K562 (cell line): ENCODE measurements around the gene CRB2. TPM values are rescaled to one million over a fixed set of nuclear protein-coding genes. Genes with fewer than 3 reads are reported as not detected.
A peak's percentile ranks its signal among the peaks of the same experiment; 100 is the strongest.

Experiments
- ATAC-seq: fragments of 200-7000 bp; cut with Tn5 transposase; 3 replicates; pipeline ENCODE4 v1.9.1; 2020; ENCODE audit warnings: moderate library complexity
- BruUV-seq: library from RNA; stranded (reverse); fragments of 400-500 nt; replicated peaks from 2 replicates; lab custom pipeline; 2021; lab: Mats Ljungman, UMichigan
- CTCF ChIA-PET: fragments of 300-600 bp; formaldehyde crosslinking; extraction: SDS; loops from one replicate; lab custom pipeline; 2021; ENCODE audit warnings: low intra/inter-chr PET ratio; lab: Yijun Ruan, JAX
- POLR2A ChIA-PET: fragments of 300-600, 350-650 bp; sonication (Branson Sonifier 250); formaldehyde crosslinking; extraction: SDS; loops from one replicate; lab custom pipeline; 2021; ENCODE audit warnings: antibody characterized with exemption, inconsistent platforms; lab: Yijun Ruan, JAX
- DNase-seq, 4 experiments: peaks; one replicate each; pipeline versions ENCODE4 v3.0.0 to v3.0.0-alpha.2; 2011 to 2018; ENCODE audit warnings: low spot score in 3 of 4, mixed read lengths in 3 of 4; ENCODE audit errors: extremely low read depth in 1 of 4
- FAIRE-seq: peaks from 2 replicates; lab custom pipeline; 2011; peaks lifted over from hg19 to GRCh38; lab: Jason Lieb, UNC
- H2AFZ ChIP-seq: 2 replicates; pipeline ENCODE4 v1.6.0; 2011; ENCODE audit warnings: low read depth, low read length, control low read depth, inconsistent platforms
- H3K27ac ChIP-seq: fragments of 200-600 bp; 3 replicates; pipeline ENCODE4 v1.8.0; 2011; ENCODE audit warnings: low read depth, mild to moderate bottlenecking, control low read depth, inconsistent platforms, low read length, moderate library complexity, mixed read lengths; ENCODE audit errors: extremely low read depth
- H3K27me3 ChIP-seq, 2 experiments: fragments of 300-600 bp in 1 of 2; 2 replicates in 1 of 2; 3 replicates in 1 of 2; pipeline versions ENCODE4 v1.6.0 to v1.8.0; 2011; ENCODE audit warnings: inconsistent platforms in 2 of 2, low read length in 2 of 2, mild to moderate bottlenecking in 1 of 2, mixed read lengths in 1 of 2, moderate library complexity in 1 of 2; ENCODE audit not compliant: control insufficient read depth in 2 of 2, insufficient read depth in 2 of 2
- H3K36me3 ChIP-seq: fragments of 300-600 bp; 3 replicates; pipeline ENCODE4 v1.8.0; 2011; ENCODE audit warnings: mild to moderate bottlenecking, low read length, inconsistent platforms; ENCODE audit not compliant: control insufficient read depth, insufficient read depth
- H3K4me1 ChIP-seq, 2 experiments: fragments of 200-600 bp in 1 of 2; replicated peaks in 1 of 2; 2 replicates in 1 of 2; 3 replicates in 1 of 2; pipeline versions ENCODE4 v1.5.1 to v1.8.0; 2011; ENCODE audit warnings: inconsistent platforms in 2 of 2, low read length in 2 of 2, mild to moderate bottlenecking in 1 of 2, mixed read lengths in 1 of 2, moderate library complexity in 1 of 2; ENCODE audit not compliant: control insufficient read depth in 2 of 2, insufficient read depth in 2 of 2
- H3K4me2 ChIP-seq: 2 replicates; pipeline ENCODE4 v1.6.1; 2011; ENCODE audit warnings: low read length, control low read depth, inconsistent platforms, mixed read lengths; ENCODE audit not compliant: insufficient read depth
- H3K4me3 ChIP-seq: fragments of 200-600 bp; sonication (generic), shearing (Covaris generic); 2 replicates; pipeline ENCODE4 v1.5.1; 2016; ENCODE audit warnings: control low read depth, inconsistent platforms
- H3K79me2 ChIP-seq: fragments of 200-600 bp; 3 replicates; pipeline ENCODE4 v1.8.0; 2011; ENCODE audit warnings: low read length, inconsistent platforms; ENCODE audit not compliant: control insufficient read depth, insufficient read depth
- H3K9ac ChIP-seq, 2 experiments: 2 replicates each; pipeline versions ENCODE4 v1.6.0 to v1.6.1; 2011; ENCODE audit warnings: low read depth in 2 of 2, low read length in 2 of 2, control low read depth in 1 of 2, inconsistent platforms in 1 of 2, mild to moderate bottlenecking in 1 of 2, mixed read lengths in 1 of 2; ENCODE audit not compliant: insufficient read depth in 1 of 2
- H3K9me1 ChIP-seq: one replicate; pipeline ENCODE4 v1.6.0; 2011; ENCODE audit warnings: inconsistent platforms, mild to moderate bottlenecking, low read length, moderate library complexity; ENCODE audit not compliant: control insufficient read depth, insufficient read depth
- H3K9me3 ChIP-seq: replicated peaks from 2 replicates; pipeline ENCODE4 v1.5.1; 2011; ENCODE audit warnings: low read depth, low read length, inconsistent platforms; ENCODE audit not compliant: control insufficient read depth, insufficient read depth
- H4K20me1 ChIP-seq: replicated peaks from 2 replicates; pipeline ENCODE4 v1.6.1; 2011; ENCODE audit warnings: low read length, inconsistent platforms, mixed read lengths; ENCODE audit not compliant: control insufficient read depth, insufficient read depth
- BCOR ChIP-seq: fragments of 450-650 bp; IDR thresholded peaks from 2 replicates; pipeline ENCODE4 v1.6.1; 2016
- CBX3 ChIP-seq, 2 experiments: IDR thresholded peaks; 1 replicate in 1 of 2; 2 replicates in 1 of 2; pipeline ENCODE4 v1.6.1; 2012; ENCODE audit warnings: inconsistent platforms in 2 of 2, low read length in 2 of 2, borderline replicate concordance in 1 of 2, control low read depth in 1 of 2
- SAP30 ChIP-seq: fragments of 200-600 bp; sonication (generic); IDR thresholded peaks from 2 replicates; pipeline ENCODE4 v1.6.1; 2012; ENCODE audit warnings: borderline replicate concordance, low read depth, mild to moderate bottlenecking, moderate library complexity, low read length, control low read depth, inconsistent platforms; ENCODE audit not compliant: insufficient read depth, poor library complexity, severe bottlenecking
- SNRNP70 ChIP-seq: fragments of 200-400 bp; formaldehyde crosslinking; optimal IDR thresholded peaks from 2 replicates; pipeline ENCODE3; 2017; ENCODE audit warnings: low read depth, low read length
- TFAM ChIP-seq: fragments of 250-450 bp; sonication (Bioruptor Pico); conservative IDR thresholded peaks from 2 replicates; pipeline ENCODE4 v1.5.0; 2021; ENCODE audit warnings: mild to moderate bottlenecking, moderate library complexity
- TRIM28 ChIP-seq: fragments of 450-650 bp; IDR thresholded peaks from 2 replicates; pipeline ENCODE4 v1.6.1; 2017
- ZBTB7A ChIP-seq: IDR thresholded peaks from 2 replicates; pipeline ENCODE4 v1.6.1; 2011; ENCODE audit warnings: low read depth, mild to moderate bottlenecking, low read length, moderate library complexity, borderline replicate concordance; ENCODE audit not compliant: control insufficient read depth
- ZNF24 ChIP-seq: fragments of 450-650 bp; IDR thresholded peaks from 2 replicates; pipeline ENCODE4 v1.6.1; 2016
- ZNF316 ChIP-seq: fragments of 450-650 bp; IDR thresholded peaks from 2 replicates; pipeline ENCODE4 v1.6.1; 2016
- in situ Hi-C: fragments of 300-500 bp; cut with MboI; formaldehyde crosslinking; loops from 4 replicates; pipeline ENCODE4 v1.15.0; 2018; ENCODE audit warnings: inconsistent platforms, mixed read lengths
- intact Hi-C: fragments of 100-400 bp; cut with micrococcal nuclease; formaldehyde crosslinking; loops from 2 replicates; pipeline ENCODE4 v1.14.2; 2022
- polyA plus RNA-seq, 8 experiments: library from polyadenylated mRNA; depleted of rRNA in 4 of 8; stranded (reverse) in 5 of 8; unstranded in 3 of 8; fragments of >200 nt; fragmentation: Nextera tagmentation in 2 of 8; fragmentation: Illumina TruSeq in 1 of 8; extraction: Ambion mirVana in 2 of 8; extraction: Trizol in 1 of 8; gene quantifications; 2 replicates each; pipeline versions ENCODE4 v1.2.1 to v1.2.3, GENCODE V29; 2011 to 2014; ENCODE audit warnings: inconsistent platforms in 1 of 8, missing spikeins in 1 of 8
- total RNA-seq, 7 experiments: library from RNA; depleted of rRNA in 6 of 7; stranded (reverse); fragments of >200 nt in 6 of 7; fragmentation: Illumina TruSeq in 2 of 7; extraction: Trizol in 2 of 7; gene quantifications; 2 replicates each; pipeline versions ENCODE4 v1.2.1 to v1.2.3, GENCODE V29; 2011 to 2021; ENCODE audit warnings: low replicate concordance in 1 of 7

Gene CRB2
- total and polyA plus RNA-seq, 9 of the 15 experiments (the other 6 are each of a cell fraction or from before 2014, with no cell fraction given): 0.13 to 1.2 (median 0.25) TPM; not detected in 2

- intact Hi-C loops: loop anchor here (1.0 kb wide), 1 partner anchor 32 kb away; no protein-coding TSS in a partner anchor
- H3K9me1 ChIP-seq: no peaks in the 10 kb centered on the region
- no peaks in the 10 kb centered on the region for H3K79me2 ChIP-seq
- in situ Hi-C loops: no loop called here
- ChIA-PET CTCF (no interaction called here), POLR2A (interaction anchor here (0.6 kb wide), 1 partner anchor 102 kb away, joined by 3 read pairs; no protein-coding TSS in a partner anchor)
- no peaks in the 10 kb centered on the region for H3K27me3 ChIP-seq
- no peak overlapping the region for H2AFZ ChIP-seq
- H4K20me1 ChIP-seq: no peaks in the 10 kb centered on the region
- DNase-seq (no peak), ATAC-seq (no peak), FAIRE-seq (no peak)
- H3K27ac ChIP-seq: no peak overlapping the region
- no peaks in the 10 kb centered on the region for H3K9me3 ChIP-seq
- H3K36me3 ChIP-seq: no peaks in the 10 kb centered on the region
- BruUV-seq: no TSS peak
- H3K4me3 ChIP-seq: no peak overlapping the region
- H3K4me1 ChIP-seq: peaks cover 37 to 47% of the 10 kb centered on the region in 2 experiments
- TF ChIP-seq CBX3 (IDR thresholded peaks at IDR 0.05; ENCODE audit: borderline replicate concordance in 1 of 2, low read length in 2 of 2): peak in 1 of 2 experiments; percentile 68; a peak in 1 of 3 replicates
- peak; percentile 81 for TF ChIP-seq ZNF316
- no peak for TF ChIP-seq TFAM (CRISPR knock-in tag)
- TF ChIP-seq SNRNP70: no peak
- TF ChIP-seq BCOR: peak; percentile 43; the same call in 1 of the 2 replicates
- no peak for TF ChIP-seq ZBTB7A
- peak; percentile 91 for TF ChIP-seq ZNF24
- peak; percentile 69 for TF ChIP-seq TRIM28
- no peak for TF ChIP-seq SAP30
- H3K9ac ChIP-seq: no peak overlapping the region
- no peak overlapping the region for H3K4me2 ChIP-seq
Observed at GRCh38 chr9:123336959-123337358, 19.0 kb upstream of the CRB2 start.
